Hypothalamus (tissue), 51 donors: ENCODE measurements around the gene PLEKHM2.

Experiments used
- DNase-seq, 51 donors: peaks; one replicate each; lab custom pipeline; 2025; lab: John Stamatoyannopoulos, UW

The PLEKHM2 gene

GRCh38 chr1:15737324-15738319, 53.5 kb downstream of the PLEKHM2 start:
- DNase-seq = no peak

- DNase-seq = no peak
These were observed 54.4 kb downstream of the PLEKHM2 start for GRCh38 chr1:15738416-15739113.

GRCh38 chr1:15739259-15739658, 55.1 kb downstream of the PLEKHM2 start:
- DNase-seq = no peak

GRCh38 chr1:15739745-15740144, 55.6 kb downstream of the PLEKHM2 start:
- DNase-seq = no peak

GRCh38 chr1:15740924-15741850, 57.1 kb downstream of the PLEKHM2 start:
- DNase-seq = peak in 37 of 51 donors; percentile 5 to 70 (median 31)

GRCh38 chr1:15742339-15742801, 58.2 kb downstream of the PLEKHM2 start, which contains the start of gene TMEM82:
TMEM82 (plus strand) TSS chr1:15742499; CDS start chr1:15742560, 61 bp downstream.
- DNase-seq = no peak

- no peak for DNase-seq
These were observed 60.1 kb downstream of the PLEKHM2 start for GRCh38 chr1:15744122-15744679.

GRCh38 chr1:15747378-15747777, 63.3 kb downstream of the PLEKHM2 start:
- DNase-seq = no peak

- no peak for DNase-seq
These were observed 64.1 kb downstream of the PLEKHM2 start for GRCh38 chr1:15748264-15748663.

GRCh38 chr1:15748690-15749398, 64.7 kb downstream of the PLEKHM2 start:
- DNase-seq = no peak

- no peak for DNase-seq
These were observed 65.5 kb downstream of the PLEKHM2 start for GRCh38 chr1:15749399-15750291.

- DNase-seq = no peak
These were observed 66.8 kb downstream of the PLEKHM2 start for GRCh38 chr1:15750924-15751323.

GRCh38 chr1:15751717-15752116, 67.6 kb downstream of the PLEKHM2 start:
- no peak for DNase-seq

GRCh38 chr1:15753776-15754175, 69.7 kb downstream of the PLEKHM2 start:
- DNase-seq = no peak

GRCh38 chr1:15755021-15755645, 71.0 kb downstream of the PLEKHM2 start:
- DNase-seq = no peak

GRCh38 chr1:15755646-15756040, 71.5 kb downstream of the PLEKHM2 start:
- peak in 2 of 51 donors; percentile 8 to 15 for DNase-seq

GRCh38 chr1:15756143-15757015, 72.3 kb downstream of the PLEKHM2 start:
- peak in 3 of 51 donors; percentile 7 to 48 (median 37) for DNase-seq
